Ovary (tissue), 9 donors: ENCODE measurements around the gene CHSY3. TPM values are rescaled to one million over a fixed set of nuclear protein-coding genes. Genes with fewer than 3 reads are reported as not detected.

Experiments
- DNase-seq, 5 donors: peaks; one replicate each; pipeline ENCODE4 v3.0.0-alpha.2; 2019 to 2020
- H3K27ac ChIP-seq, 2 donors: fragments of 200-600 bp; one replicate each; pipeline versions ENCODE4 v1.5.1 to v1.8.0; 2019 to 2022
- H3K27me3 ChIP-seq: fragments of 200-600 bp; one replicate; pipeline ENCODE4 v1.8.0; 2022
- H3K36me3 ChIP-seq: fragments of 200-600 bp; sonication (generic); one replicate; pipeline ENCODE4 v1.5.1; 2019
- H3K4me1 ChIP-seq: one replicate; pipeline ENCODE4 v1.8.1; 2013; ENCODE audit warnings: mild to moderate bottlenecking, moderate library complexity; ENCODE audit not compliant: insufficient read depth
- H3K4me3 ChIP-seq: fragments of 200-600 bp; sonication (generic); one replicate; pipeline ENCODE4 v1.5.1; 2017
- H3K9me3 ChIP-seq, 2 donors: fragments of 200-600 bp in 1 of 2; sonication (generic) in 1 of 2; one replicate each; pipeline versions ENCODE4 v1.5.1 to v1.8.1; 2013 to 2019; ENCODE audit warnings: mild to moderate bottlenecking in 1 of 2, moderate library complexity in 1 of 2
- CTCF ChIP-seq, 3 donors: fragments of 450-650 bp in 2 of 3; fragments of 200-600 bp in 1 of 3; IDR thresholded peaks; one replicate each; pipeline versions ENCODE4 v1.5.1 to v1.8.0; 2016 to 2022; ENCODE audit warnings: antibody characterized with exemption in 3 of 3, mild to moderate bottlenecking in 1 of 3
- EP300 ChIP-seq: sonication (generic); formaldehyde crosslinking; IDR thresholded peaks from one replicate; pipeline ENCODE4 v1.6.1; 2017; ENCODE audit warnings: antibody characterized with exemption
- POLR2A ChIP-seq: fragments of 450-650 bp; IDR thresholded peaks from one replicate; pipeline ENCODE4 v1.6.1; 2017; ENCODE audit warnings: antibody characterized with exemption, mild to moderate bottlenecking, moderate library complexity
- WGBS, 3 donors: extraction: QIAGEN DNeasy Blood & Tissue Kit in 1 of 3; methylation state at CpG; one replicate each; pipeline versions ENCODE4 v1.1.5 to v1.1.7; 2013 to 2017; 5-methylcytosine and 5-hydroxymethylcytosine counted together
- intact Hi-C, 4 donors: fragments of 100-400 bp; cut with DNase I; formaldehyde crosslinking; loops; one replicate each; pipeline versions ENCODE4 v1.11.0 to v1.15.1; 2022 to 2023
- polyA plus RNA-seq, 2 donors: library from polyadenylated mRNA; stranded (reverse); fragments of 200-250 nt in 1 of 2; fragments of 350-450 nt in 1 of 2; fragmentation: Illumina TruSeq in 1 of 2; extraction: RNeasy Lipid Tissue Mini Kit (QIAGEN cat#74804) in 1 of 2; gene quantifications; one replicate each; pipeline ENCODE4 v1.2.3, GENCODE V29; 2013 to 2014
- total RNA-seq, 7 donors: library from RNA; depleted of rRNA in 2 of 7; stranded (reverse); fragments of >200 nt in 2 of 7; fragmentation: NEBNext Ultra II Directional in 3 of 7; extraction: Animal tissue kit (Norgen Biotek cat#: 25700) in 3 of 7; gene quantifications; one replicate each; pipeline versions ENCODE4 v1.1.0 to v1.2.4, GENCODE V29; 2016 to 2023
- donor health status: DM: no; HTN: no; CAD: no; lungs with moderate emphysema.
- donor health status: DM: no; HTN: no; CAD: no.
- donor health status: Bipolar disorder and iron deficiency.
- donor health status: DM: yes; HTN: yes; CAD: no.
- donor health status: DM: no; HTN: no; CAD: no.
- donor health status: DM: yes; HTN: yes; CAD: no.

The CHSY3 gene
- total and polyA plus RNA-seq, 9 donors: 0.13 to 5.5 (median 0.74) TPM

GRCh38 chr5:130011986-130012385 lies 107.7 kb downstream of the CHSY3 start:
- Histone ChIP-seq H3K4me1 (no peaks in the 10 kb centered on the region), H3K9me3 (no peaks in the 10 kb centered on the region), H3K4me3 (no peak overlapping the region), H3K27ac (no peak overlapping the region), H3K27me3 (no peaks in the 10 kb centered on the region), H3K36me3 (no peaks in the 10 kb centered on the region)
- 91 to 95% (median 92%) methylated on average over 3 of the region's 3 CpGs for WGBS, 3 donors
- TF ChIP-seq POLR2A (no peak), EP300 (no peak), CTCF (IDR thresholded peaks at IDR 0.05) (no peak)
- DNase-seq: no peak
- intact Hi-C loops: no loop called here

GRCh38 chr5:130017173-130017572 lies 112.9 kb downstream of the CHSY3 start:
- Histone ChIP-seq H3K9me3 (no peaks in the 10 kb centered on the region), H3K27ac (no peak overlapping the region), H3K36me3 (no peaks in the 10 kb centered on the region), H3K27me3 (no peaks in the 10 kb centered on the region), H3K4me1 (no peaks in the 10 kb centered on the region), H3K4me3 (no peak overlapping the region)
- no peak for TF ChIP-seq POLR2A
- TF ChIP-seq EP300: no peak
- TF ChIP-seq CTCF (IDR thresholded peaks at IDR 0.05): no peak
- no peak for DNase-seq
- intact Hi-C loops: no loop called here
- WGBS, 3 donors: 52 to 62% (median 52%) methylated on average over 4 of the region's 4 CpGs

GRCh38 chr5:130018641-130019040 lies 114.4 kb downstream of the CHSY3 start:
- H3K27ac ChIP-seq: no peak overlapping the region
- intact Hi-C loops: no loop called here
- no peaks in the 10 kb centered on the region for H3K27me3 ChIP-seq
- DNase-seq: no peak
- TF ChIP-seq CTCF (IDR thresholded peaks at IDR 0.05) (no peak), EP300 (no peak), POLR2A (no peak)
- H3K4me3 ChIP-seq: no peak overlapping the region
- H3K9me3 ChIP-seq: no peaks in the 10 kb centered on the region
- no peaks in the 10 kb centered on the region for H3K4me1 ChIP-seq
- WGBS, 3 donors: 87 to 94% (median 88%) methylated on average over 8 of the region's 8 CpGs
- no peaks in the 10 kb centered on the region for H3K36me3 ChIP-seq

GRCh38 chr5:130021000-130021399 lies 116.7 kb downstream of the CHSY3 start:
- H3K36me3 ChIP-seq: no peaks in the 10 kb centered on the region
- no peaks in the 10 kb centered on the region for H3K27me3 ChIP-seq
- intact Hi-C loops: no loop called here
- H3K9me3 ChIP-seq: no peaks in the 10 kb centered on the region
- H3K4me3 ChIP-seq: no peak overlapping the region
- no peak overlapping the region for H3K27ac ChIP-seq
- DNase-seq: no peak
- H3K4me1 ChIP-seq: no peaks in the 10 kb centered on the region
- TF ChIP-seq EP300: no peak
- TF ChIP-seq CTCF (IDR thresholded peaks at IDR 0.05): no peak
- no peak for TF ChIP-seq POLR2A

- Histone ChIP-seq H3K4me3 (no peak overlapping the region), H3K27ac (no peak overlapping the region), H3K4me1 (no peaks in the 10 kb centered on the region), H3K27me3 (no peaks in the 10 kb centered on the region), H3K36me3 (no peaks in the 10 kb centered on the region), H3K9me3 (no peaks in the 10 kb centered on the region)
- intact Hi-C loops: no loop called here
- DNase-seq: no peak
- TF ChIP-seq CTCF (IDR thresholded peaks at IDR 0.05) (no peak), POLR2A (no peak), EP300 (no peak)
- WGBS, 3 donors: 54 to 76% (median 72%) methylated on average over 4 of the region's 4 CpGs
These were observed 117.6 kb downstream of the CHSY3 start for GRCh38 chr5:130021876-130022275.
